Endothelial cell of umbilical vein (primary cell): ENCODE results near the gene MYMX. TPM values are rescaled to one million over a fixed set of nuclear protein-coding genes. Genes with fewer than 3 reads are reported as not detected.
A peak's percentile ranks its signal among the peaks of the same experiment; 100 is the strongest.

ENCODE experiments used
- BruUV-seq: library from RNA; stranded (reverse); fragments of 400-500 nt; replicated peaks from 2 replicates; lab custom pipeline; 2021; lab: Mats Ljungman, UMichigan
- CTCF ChIA-PET: fragments of 300-600, 350-600 bp; sonication (Branson Sonifier 250); formaldehyde crosslinking; loops from one replicate; lab custom pipeline; 2021; ENCODE audit warnings: antibody characterized with exemption, inconsistent platforms; lab: Charles Lee
- POLR2A ChIA-PET: fragments of 300-600, 350-600 bp; sonication (Branson Sonifier 250); formaldehyde crosslinking; loops from one replicate; lab custom pipeline; 2021; ENCODE audit warnings: antibody characterized with exemption, inconsistent platforms; lab: Charles Lee
- DNase-seq: peaks from one replicate; pipeline ENCODE4 v3.0.0-alpha.2; 2011; ENCODE audit warnings: low read depth, low spot score
- FAIRE-seq: peaks from 2 replicates; lab custom pipeline; 2011; peaks lifted over from hg19 to GRCh38; lab: Jason Lieb, UNC
- H2AFZ ChIP-seq: 2 replicates; pipeline ENCODE4 v1.6.0; 2012; ENCODE audit warnings: low read depth, low read length, control low read depth, inconsistent platforms
- H3K27ac ChIP-seq: 2 replicates; pipeline ENCODE4 v1.5.1; 2011; ENCODE audit warnings: low read depth, mild to moderate bottlenecking, control low read depth, low read length, moderate library complexity; ENCODE audit not compliant: insufficient read depth
- H3K27me3 ChIP-seq, 2 experiments: 2 replicates each; pipeline versions ENCODE4 v1.6.0 to v1.6.1; 2011; ENCODE audit warnings: low read length in 2 of 2, mixed read lengths in 1 of 2; ENCODE audit not compliant: control insufficient read depth in 2 of 2, insufficient read depth in 2 of 2
- H3K36me3 ChIP-seq, 2 experiments: 2 replicates in 1 of 2; 3 replicates in 1 of 2; pipeline ENCODE4 v1.5.1; 2011; ENCODE audit warnings: low read length in 2 of 2, mild to moderate bottlenecking in 1 of 2, moderate library complexity in 1 of 2; ENCODE audit not compliant: control insufficient read depth in 2 of 2, insufficient read depth in 2 of 2; ENCODE audit errors: extremely low read depth in 1 of 2
- H3K4me1 ChIP-seq: 3 replicates; pipeline ENCODE4 v1.5.1; 2011; ENCODE audit warnings: mild to moderate bottlenecking, low read length; ENCODE audit not compliant: control insufficient read depth, insufficient read depth; ENCODE audit errors: extremely low read depth
- H3K4me2 ChIP-seq: 2 replicates; pipeline ENCODE4 v1.6.1; 2011; ENCODE audit warnings: low read length, control low read depth, mixed read lengths; ENCODE audit not compliant: insufficient read depth
- H3K4me3 ChIP-seq, 3 experiments: fragments of 200-600 bp in 1 of 3; sonication (generic), shearing (Covaris generic) in 1 of 3; replicated peaks in 1 of 3; 2 replicates each; pipeline ENCODE4 v1.5.1; 2011 to 2016; ENCODE audit warnings: control low read depth in 3 of 3, low read length in 3 of 3, mild to moderate bottlenecking in 2 of 3, inconsistent platforms in 1 of 3, low read depth in 1 of 3, moderate library complexity in 1 of 3; ENCODE audit not compliant: insufficient read depth in 1 of 3
- H3K79me2 ChIP-seq: 2 replicates; pipeline ENCODE4 v1.6.0; 2012; ENCODE audit warnings: low read length, inconsistent platforms; ENCODE audit not compliant: control insufficient read depth, insufficient read depth
- H3K9ac ChIP-seq: replicated peaks from 2 replicates; pipeline ENCODE3; 2011; ENCODE audit warnings: low read length, control low read depth; ENCODE audit not compliant: insufficient read depth; ENCODE audit errors: extremely low read depth
- H3K9me1 ChIP-seq: replicated peaks from 3 replicates; pipeline ENCODE4 v1.6.0; 2011; ENCODE audit warnings: mild to moderate bottlenecking, low read length; ENCODE audit not compliant: control insufficient read depth, insufficient read depth; ENCODE audit errors: extremely low read depth
- H3K9me3 ChIP-seq: replicated peaks from 2 replicates; pipeline ENCODE4 v1.5.1; 2012; ENCODE audit warnings: low read length, inconsistent platforms; ENCODE audit not compliant: control insufficient read depth, insufficient read depth
- H4K20me1 ChIP-seq: replicated peaks from 2 replicates; pipeline ENCODE3; 2011; ENCODE audit warnings: mild to moderate bottlenecking, low read length; ENCODE audit not compliant: control insufficient read depth, insufficient read depth; ENCODE audit errors: extremely low read depth
- dilution Hi-C: fragments of 300-500 bp; cut with MboI; formaldehyde crosslinking; loops from one replicate; pipeline ENCODE4 v1.15.0; 2019; ENCODE audit warnings: low sequenced_read_pairs; ENCODE audit not compliant: extremely low pct_ligation_motif_present
- intact Hi-C: fragments of 100-400 bp; cut with micrococcal nuclease; formaldehyde crosslinking; loops from one replicate; pipeline ENCODE4 v1.10.0; 2022
- polyA plus RNA-seq, 4 experiments: library from polyadenylated mRNA; depleted of rRNA in 3 of 4; stranded (reverse) in 3 of 4; unstranded in 1 of 4; fragments of >200 nt; gene quantifications; 2 replicates each; pipeline versions ENCODE4 v1.2.1 to v1.2.3, GENCODE V29; 2011 to 2012; ENCODE audit warnings: missing spikeins in 1 of 4
- total RNA-seq: library from RNA; stranded (reverse); gene quantifications from 2 replicates; pipeline ENCODE4 v1.2.3, GENCODE V29; 2021
- TF ChIP-seq, protein P1 (sequence below), 2 donors: IDR thresholded peaks; 1 replicate in 1 of 2; 2 replicates in 1 of 2; pipeline ENCODE4 v1.5.1; 2011; ENCODE audit warnings: low read length in 2 of 2, mild to moderate bottlenecking in 2 of 2, moderate library complexity in 2 of 2, control low read depth in 1 of 2, inconsistent platforms in 1 of 2, low read depth in 1 of 2; ENCODE audit not compliant: insufficient read depth in 1 of 2; ENCODE audit errors: extremely low read depth in 1 of 2
- TF ChIP-seq, protein P2 (sequence below): IDR thresholded peaks from 2 replicates; pipeline ENCODE4 v1.6.1; 2011; ENCODE audit not compliant: insufficient read depth, insufficient read length

MYMX gene
- total and polyA plus RNA-seq, 2 donors (not counting 3 experiments of a cell fraction or from before 2014, with no cell fraction given), result 0.18 TPM; not detected in 1

GRCh38 chr6:44219815-44220784 lies 3.4 kb downstream of the MYMX start:
- peaks cover 51% of the 10 kb centered on the region for H3K4me1 ChIP-seq

More at GRCh38 chr6:44219815-44220784, 3.4 kb downstream of the MYMX start:
- Histone ChIP-seq H3K79me2 (peaks cover 41% of the 10 kb centered on the region), H4K20me1 (no peaks in the 10 kb centered on the region), H2AFZ (no peak overlapping the region), H3K9me1 (no peaks in the 10 kb centered on the region), H3K36me3 (no peaks in the 10 kb centered on the region), H3K27ac (peak overlapping the region; percentile 97), H3K4me3 (peak overlapping the region; percentile 48 to 75 (median 73)), H3K9ac (peak overlapping the region; percentile 78), H3K27me3 (no peaks in the 10 kb centered on the region), H3K4me2 (peak overlapping the region; percentile 84), H3K9me3 (no peaks in the 10 kb centered on the region)
- intact Hi-C loops, result loop anchor here (2.0 kb wide), 2 partner anchors 33 to 37 kb away; partner anchors contain the start of gene SLC35B2
- dilution Hi-C loops, result no loop called here
- ChIA-PET CTCF (interaction anchor here (0.7 to 9.2 kb wide), 8 partner anchors 14 to 123 kb away, joined by 3 to 91 read pairs (median 5); partner anchors contain the start of gene HSP90AB1), POLR2A (interaction anchor here (0.6 to 5.3 kb wide), 5 partner anchors 27 to 131 kb away, joined by 3 to 34 read pairs (median 6); partner anchors contain the start of gene HSP90AB1)
- TF ChIP-seq, protein P1, sequence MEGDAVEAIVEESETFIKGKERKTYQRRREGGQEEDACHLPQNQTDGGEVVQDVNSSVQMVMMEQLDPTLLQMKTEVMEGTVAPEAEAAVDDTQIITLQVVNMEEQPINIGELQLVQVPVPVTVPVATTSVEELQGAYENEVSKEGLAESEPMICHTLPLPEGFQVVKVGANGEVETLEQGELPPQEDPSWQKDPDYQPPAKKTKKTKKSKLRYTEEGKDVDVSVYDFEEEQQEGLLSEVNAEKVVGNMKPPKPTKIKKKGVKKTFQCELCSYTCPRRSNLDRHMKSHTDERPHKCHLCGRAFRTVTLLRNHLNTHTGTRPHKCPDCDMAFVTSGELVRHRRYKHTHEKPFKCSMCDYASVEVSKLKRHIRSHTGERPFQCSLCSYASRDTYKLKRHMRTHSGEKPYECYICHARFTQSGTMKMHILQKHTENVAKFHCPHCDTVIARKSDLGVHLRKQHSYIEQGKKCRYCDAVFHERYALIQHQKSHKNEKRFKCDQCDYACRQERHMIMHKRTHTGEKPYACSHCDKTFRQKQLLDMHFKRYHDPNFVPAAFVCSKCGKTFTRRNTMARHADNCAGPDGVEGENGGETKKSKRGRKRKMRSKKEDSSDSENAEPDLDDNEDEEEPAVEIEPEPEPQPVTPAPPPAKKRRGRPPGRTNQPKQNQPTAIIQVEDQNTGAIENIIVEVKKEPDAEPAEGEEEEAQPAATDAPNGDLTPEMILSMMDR (IDR thresholded peaks at IDR 0.05; ENCODE audit: extremely low read depth in 1 of 2, insufficient read depth in 1 of 2, low read depth in 1 of 2, low read length in 2 of 2), result peak in 1 of 2 donors; percentile 16
- TF ChIP-seq, protein P2, sequence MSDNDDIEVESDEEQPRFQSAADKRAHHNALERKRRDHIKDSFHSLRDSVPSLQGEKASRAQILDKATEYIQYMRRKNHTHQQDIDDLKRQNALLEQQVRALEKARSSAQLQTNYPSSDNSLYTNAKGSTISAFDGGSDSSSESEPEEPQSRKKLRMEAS, result no peak
- FAIRE-seq, result peak; percentile 54
- DNase-seq, result no peak
- BruUV-seq, result TSS peak; percentile 58
